SIG-M5 (cell line): Measurements from ENCODE around the gene PLA2G2C.
A peak's percentile ranks its signal among the peaks of the same experiment; 100 is the strongest.

Source experiments
- DNase-seq: peaks from one replicate; lab custom pipeline; 2025; lab: John Stamatoyannopoulos, UW

The PLA2G2C gene

GRCh38 chr1:20183616-20184271 is 2.6 kb downstream of the PLA2G2C start:
- DNase-seq, result no peak

GRCh38 chr1:20183035-20183434 is 3.3 kb downstream of the PLA2G2C start:
- DNase-seq, result no peak

- DNase-seq, result no peak
Measured at GRCh38 chr1:20182415-20182814, 3.9 kb downstream of the PLA2G2C start.

GRCh38 chr1:20180844-20181207 is 5.5 kb downstream of the PLA2G2C start:
- no peak for DNase-seq

GRCh38 chr1:20180129-20180843 is 6.0 kb downstream of the PLA2G2C start:
- no peak for DNase-seq

GRCh38 chr1:20179371-20180128 is 6.8 kb downstream of the PLA2G2C start:
- no peak for DNase-seq

GRCh38 chr1:20178634-20179370 is 7.5 kb downstream of the PLA2G2C start:
- DNase-seq, result no peak

- peak; percentile 61 for DNase-seq
Measured at GRCh38 chr1:20174937-20175666, 11.2 kb downstream of the PLA2G2C start.

GRCh38 chr1:20172033-20172590 is 14.2 kb downstream of the PLA2G2C start:
- no peak for DNase-seq

- DNase-seq, result no peak
Measured at GRCh38 chr1:20169932-20170331, 16.4 kb downstream of the PLA2G2C start.

- no peak for DNase-seq
Measured at GRCh38 chr1:20168564-20169491, 17.5 kb downstream of the PLA2G2C start.

GRCh38 chr1:20167126-20167525 is 19.2 kb downstream of the PLA2G2C start:
- no peak for DNase-seq

- DNase-seq, result no peak
Measured at GRCh38 chr1:20166051-20166450, 20.3 kb downstream of the PLA2G2C start.

GRCh38 chr1:20165522-20165951 is 20.8 kb downstream of the PLA2G2C start:
- DNase-seq, result no peak

- no peak for DNase-seq
Measured at GRCh38 chr1:20164694-20165202, 21.6 kb downstream of the PLA2G2C start.

- no peak for DNase-seq
Measured at GRCh38 chr1:20160034-20160433, 26.3 kb downstream of the PLA2G2C start.

GRCh38 chr1:20158358-20159070 is 27.8 kb downstream of the PLA2G2C start:
- no peak for DNase-seq

- no peak for DNase-seq
Measured at GRCh38 chr1:20154301-20154831, 32.0 kb downstream of the PLA2G2C start.

- no peak for DNase-seq
Measured at GRCh38 chr1:20153000-20153418, 33.3 kb downstream of the PLA2G2C start.
